GM23338 (cell line): ENCODE data around the gene CNR1. TPM values are rescaled to one million over a fixed set of nuclear protein-coding genes. Genes with fewer than 3 reads are reported as not detected.

ENCODE experiments used
- ATAC-seq: fragments of 200-7000 bp; cut with Tn5 transposase; 3 replicates; pipeline ENCODE4 v1.9.1; 2020
- DNase-seq: peaks from one replicate; pipeline ENCODE4 v3.0.0-alpha.2; 2015; ENCODE audit warnings: low spot score
- H2AFZ ChIP-seq: fragments of 200-600 bp; sonication (generic); 2 replicates; pipeline ENCODE4 v1.8.0; 2016; ENCODE audit warnings: antibody characterized with exemption, mild to moderate bottlenecking, moderate library complexity
- H3F3A ChIP-seq: fragments of 200-600 bp; sonication (generic); replicated peaks from 2 replicates; pipeline ENCODE4 v1.8.0; 2017; ENCODE audit warnings: antibody characterized with exemption, mixed run types, low read depth
- H3K27ac ChIP-seq: fragments of 200-600 bp; sonication (generic); 2 replicates; pipeline ENCODE4 v1.6.1; 2016; ENCODE audit warnings: low read depth
- H3K27me3 ChIP-seq: fragments of 200-600 bp; sonication (generic); 2 replicates; pipeline ENCODE4 v1.8.0; 2016; ENCODE audit warnings: mild to moderate bottlenecking, mixed run types, moderate library complexity; ENCODE audit not compliant: insufficient read depth
- H3K36me3 ChIP-seq: fragments of 200-600 bp; sonication (generic); 2 replicates; pipeline ENCODE4 v1.8.0; 2016; ENCODE audit warnings: mild to moderate bottlenecking; ENCODE audit not compliant: insufficient read depth
- H3K4me1 ChIP-seq: fragments of 200-600 bp; sonication (generic); 2 replicates; pipeline ENCODE4 v1.8.0; 2016; ENCODE audit warnings: mild to moderate bottlenecking, moderate library complexity; ENCODE audit not compliant: insufficient read depth
- H3K4me2 ChIP-seq: fragments of 200-600 bp; sonication (generic); 2 replicates; pipeline ENCODE4 v1.7.1; 2017; ENCODE audit warnings: mixed run types
- H3K4me3 ChIP-seq: fragments of 200-600 bp; sonication (generic); 2 replicates; pipeline ENCODE4 v1.6.1; 2016; ENCODE audit warnings: mixed run types
- H3K79me2 ChIP-seq: fragments of 200-600 bp; sonication (generic); replicated peaks from 2 replicates; pipeline ENCODE4 v1.8.0; 2017; ENCODE audit warnings: mild to moderate bottlenecking; ENCODE audit not compliant: insufficient read depth
- H3K9me2 ChIP-seq: fragments of 200-600 bp; sonication (generic); 2 replicates; pipeline ENCODE4 v1.8.0; 2017; ENCODE audit not compliant: insufficient read depth
- H4K20me1 ChIP-seq: fragments of 200-600 bp; sonication (generic); replicated peaks from 2 replicates; pipeline ENCODE4 v1.8.0; 2017; ENCODE audit warnings: mild to moderate bottlenecking; ENCODE audit not compliant: insufficient read depth
- H3K27ac Mint-ChIP-seq: 2 replicates; pipeline ENCODE4 v1.8.0; 2020; ENCODE audit warnings: inconsistent platforms, mild to moderate bottlenecking, moderate library complexity, mixed read lengths
- H3K27me3 Mint-ChIP-seq: 3 replicates; pipeline ENCODE4 v1.8.0; 2022; ENCODE audit warnings: low read depth, mild to moderate bottlenecking, moderate library complexity, mixed read lengths, inconsistent platforms; ENCODE audit not compliant: insufficient read depth, poor library complexity
- H3K36me3 Mint-ChIP-seq: 3 replicates; pipeline ENCODE4 v1.8.0; 2021; ENCODE audit warnings: low read depth, mild to moderate bottlenecking, inconsistent platforms, moderate library complexity, mixed read lengths
- H3K4me1 Mint-ChIP-seq: 3 replicates; pipeline ENCODE4 v1.8.0; 2020; ENCODE audit warnings: mild to moderate bottlenecking, inconsistent platforms, mixed read lengths
- H3K4me3 Mint-ChIP-seq: 3 replicates; pipeline ENCODE4 v1.8.0; 2021; ENCODE audit warnings: moderate library complexity, mild to moderate bottlenecking, inconsistent platforms, mixed read lengths
- H3K9me3 Mint-ChIP-seq: 3 replicates; pipeline ENCODE4 v1.8.0; 2020; ENCODE audit warnings: moderate library complexity, mild to moderate bottlenecking, inconsistent platforms, mixed read lengths
- CTCF ChIP-seq, 2 experiments: fragments of 200-600 bp in 1 of 2; sonication (generic) in 1 of 2; conservative IDR thresholded peaks; 2 replicates each; pipeline versions ENCODE4 v1.5.1 to v1.6.1; 2016 to 2017; ENCODE audit warnings: antibody characterized with exemption in 2 of 2, low read depth in 2 of 2, mild to moderate bottlenecking in 2 of 2, moderate library complexity in 1 of 2
- ETS1 ChIP-seq: IDR thresholded peaks from 2 replicates; pipeline ENCODE4 v1.6.1; 2016; ENCODE audit warnings: antibody characterized with exemption
- EZH2 ChIP-seq: fragments of 200-600 bp; sonication (generic); IDR thresholded peaks from one replicate; pipeline ENCODE4 v1.8.0; 2017; ENCODE audit warnings: antibody characterized with exemption, mild to moderate bottlenecking, low read depth; ENCODE audit not compliant: unreplicated experiment
- JUNB ChIP-seq: IDR thresholded peaks from one replicate; pipeline ENCODE4 v1.6.1; 2016; ENCODE audit warnings: antibody characterized with exemption; ENCODE audit not compliant: unreplicated experiment
- ZNF114 ChIP-seq: fragments of 250-450 bp; sonication (Bioruptor Pico); IDR thresholded peaks from 2 replicates; pipeline ENCODE4 v1.5.0; 2020; ENCODE audit warnings: mild to moderate bottlenecking, moderate library complexity
- ZNF331 ChIP-seq: fragments of 250-450 bp; sonication (Bioruptor Pico); IDR thresholded peaks from 2 replicates; pipeline ENCODE4 v1.5.0; 2020; ENCODE audit warnings: low read depth, mild to moderate bottlenecking, moderate library complexity
- ZNF462 ChIP-seq: fragments of 250-450 bp; sonication (Bioruptor Pico); IDR thresholded peaks from 2 replicates; pipeline ENCODE4 v1.5.0; 2020; ENCODE audit warnings: mild to moderate bottlenecking, moderate library complexity
- polyA plus RNA-seq: library from polyadenylated mRNA; unstranded; fragments of >200 nt; fragmentation: Nextera tagmentation; extraction: Ambion mirVana; gene quantifications from 2 replicates; pipeline ENCODE4 v1.2.1, GENCODE V29; 2016
- total RNA-seq: library from RNA; depleted of rRNA; stranded (reverse); fragments of >200 nt; shearing (Covaris generic); gene quantifications from 2 replicates; pipeline ENCODE4 v1.2.3, GENCODE V29; 2014

The CNR1 gene
- total and polyA plus RNA-seq, 2 experiments from 2014 or later, result 0.71 to 2.6 TPM

- H3K27ac Mint-ChIP-seq, result no peak overlapping the region
- peaks cover 29% of the 10 kb centered on the region for H3K27me3 ChIP-seq
- H3K4me1 Mint-ChIP-seq, result peaks cover 13% of the 10 kb centered on the region
- no peak for TF ChIP-seq JUNB
- no peak for TF ChIP-seq ZNF462 (CRISPR knock-in tag)
- no peak for TF ChIP-seq EZH2
- no peak for TF ChIP-seq CTCF (conservative IDR thresholded peaks at IDR 0.05; ENCODE audit: low read depth in 2 of 2)
- TF ChIP-seq ZNF331 (CRISPR knock-in tag), result no peak
- TF ChIP-seq ETS1, result no peak
- TF ChIP-seq ZNF114 (CRISPR knock-in tag), result no peak
- H3K4me3 ChIP-seq, result no peak overlapping the region
- H3K4me2 ChIP-seq, result no peak overlapping the region
- H4K20me1 ChIP-seq, result no peaks in the 10 kb centered on the region
- H3K9me2 ChIP-seq, result no peaks in the 10 kb centered on the region
- H3K27me3 Mint-ChIP-seq, result peaks cover 27% of the 10 kb centered on the region
- H3K36me3 Mint-ChIP-seq, result no peaks in the 10 kb centered on the region
- H3K36me3 ChIP-seq, result no peaks in the 10 kb centered on the region
- no peak overlapping the region for H2AFZ ChIP-seq
- H3K79me2 ChIP-seq, result no peaks in the 10 kb centered on the region
- H3K27ac ChIP-seq, result no peak overlapping the region
- ATAC-seq, result no peak
- no peak overlapping the region for H3K4me3 Mint-ChIP-seq
- DNase-seq, result no peak
- peaks cover 15% of the 10 kb centered on the region for H3K4me1 ChIP-seq
- H3K9me3 Mint-ChIP-seq, result no peaks in the 10 kb centered on the region
- no peaks in the 10 kb centered on the region for H3F3A ChIP-seq
Measured at GRCh38 chr6:88171312-88171711, 5.2 kb upstream of the CNR1 start.
